Measurements from ENCODE around the gene NRXN3. TPM values are rescaled to one million over a fixed set of nuclear protein-coding genes. Genes with fewer than 3 reads are reported as not detected.

NRXN3 gene
- polyA plus RNA-seq, 1 donor (not counting 4 experiments of a cell fraction or from before 2014, with no cell fraction given): 0.89 TPM

- Histone ChIP-seq H2AFZ (ENCODE audit: control insufficient read depth, low read length) (no peak overlapping the region), H3K27ac (ENCODE audit: control insufficient read depth, insufficient read depth, low read length) (no peak overlapping the region), H3K4me3 (ENCODE audit: control insufficient read depth in 2 of 3, extremely low read depth in 1 of 3, insufficient read depth in 2 of 3, low read depth in 1 of 3, low read length in 3 of 3) (no peak overlapping the region), H3K9ac (ENCODE audit: control insufficient read depth, extremely low read depth, insufficient read depth, low read length) (no peak overlapping the region), H3K9me1 (ENCODE audit: control insufficient read depth, extremely low read depth, insufficient read depth, low read length) (no peaks in the 10 kb centered on the region), H3K9me3 (ENCODE audit: control insufficient read depth, low read depth, low read length) (no peaks in the 10 kb centered on the region), H4K20me1 (ENCODE audit: control insufficient read depth, extremely low read depth, insufficient read depth, low read length) (no peaks in the 10 kb centered on the region), H3K4me2 (ENCODE audit: control insufficient read depth, extremely low read depth, insufficient read depth, low read depth, low read length) (peak overlapping the region; percentile 34), H3K27me3 (ENCODE audit: control insufficient read depth, extremely low read depth, insufficient read depth, low read length) (no peaks in the 10 kb centered on the region), H3K4me1 (ENCODE audit: control insufficient read depth, extremely low read depth, insufficient read depth, low read length) (peaks cover 21% of the 10 kb centered on the region), H3K79me2 (ENCODE audit: control insufficient read depth, insufficient read depth, low read length) (no peaks in the 10 kb centered on the region), H3K36me3 (ENCODE audit: control insufficient read depth in 2 of 2, extremely low read depth in 1 of 2, insufficient read depth in 2 of 2, low read length in 2 of 2) (no peaks in the 10 kb centered on the region)
- DNase-seq (ENCODE audit: low read depth, low spot score) (peak; percentile 11), FAIRE-seq (peak; percentile 36)
- TF ChIP-seq, protein P1, sequence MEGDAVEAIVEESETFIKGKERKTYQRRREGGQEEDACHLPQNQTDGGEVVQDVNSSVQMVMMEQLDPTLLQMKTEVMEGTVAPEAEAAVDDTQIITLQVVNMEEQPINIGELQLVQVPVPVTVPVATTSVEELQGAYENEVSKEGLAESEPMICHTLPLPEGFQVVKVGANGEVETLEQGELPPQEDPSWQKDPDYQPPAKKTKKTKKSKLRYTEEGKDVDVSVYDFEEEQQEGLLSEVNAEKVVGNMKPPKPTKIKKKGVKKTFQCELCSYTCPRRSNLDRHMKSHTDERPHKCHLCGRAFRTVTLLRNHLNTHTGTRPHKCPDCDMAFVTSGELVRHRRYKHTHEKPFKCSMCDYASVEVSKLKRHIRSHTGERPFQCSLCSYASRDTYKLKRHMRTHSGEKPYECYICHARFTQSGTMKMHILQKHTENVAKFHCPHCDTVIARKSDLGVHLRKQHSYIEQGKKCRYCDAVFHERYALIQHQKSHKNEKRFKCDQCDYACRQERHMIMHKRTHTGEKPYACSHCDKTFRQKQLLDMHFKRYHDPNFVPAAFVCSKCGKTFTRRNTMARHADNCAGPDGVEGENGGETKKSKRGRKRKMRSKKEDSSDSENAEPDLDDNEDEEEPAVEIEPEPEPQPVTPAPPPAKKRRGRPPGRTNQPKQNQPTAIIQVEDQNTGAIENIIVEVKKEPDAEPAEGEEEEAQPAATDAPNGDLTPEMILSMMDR (optimal IDR thresholded peaks at IDR 0.05 in 1 of 3, IDR thresholded peaks at IDR 0.05 in 1 of 3, conservative IDR thresholded peaks at IDR 0.05 in 1 of 3; ENCODE audit: extremely low read depth in 1 of 3, insufficient read depth in 2 of 3, low read length in 3 of 3): no peak
- TF ChIP-seq EZH2 (IDR thresholded peaks at IDR 0.05; ENCODE audit: low read length): no peak
- dilution Hi-C loops (cut with MboI; ENCODE audit: extremely low pct_ligation_motif_present, low sequenced_read_pairs): no loop called here
Measured at GRCh38 chr14:79510659-79511058, 1340.5 kb downstream of the NRXN3 start.

- H3K79me2 ChIP-seq (ENCODE audit: control insufficient read depth, insufficient read depth, low read length): no peaks in the 10 kb centered on the region
- no peaks in the 10 kb centered on the region for H3K27me3 ChIP-seq (ENCODE audit: control insufficient read depth, extremely low read depth, insufficient read depth, low read length)
- H2AFZ ChIP-seq (ENCODE audit: control insufficient read depth, low read length): no peak overlapping the region
- no peak overlapping the region for H3K4me3 ChIP-seq (ENCODE audit: control insufficient read depth in 2 of 3, extremely low read depth in 1 of 3, insufficient read depth in 2 of 3, low read depth in 1 of 3, low read length in 3 of 3)
- H3K9me1 ChIP-seq (ENCODE audit: control insufficient read depth, extremely low read depth, insufficient read depth, low read length): no peaks in the 10 kb centered on the region
- H3K27ac ChIP-seq (ENCODE audit: control insufficient read depth, insufficient read depth, low read length): no peak overlapping the region
- dilution Hi-C loops (cut with MboI; ENCODE audit: extremely low pct_ligation_motif_present, low sequenced_read_pairs): no loop called here
- H3K9ac ChIP-seq (ENCODE audit: control insufficient read depth, extremely low read depth, insufficient read depth, low read length): no peak overlapping the region
- no peaks in the 10 kb centered on the region for H4K20me1 ChIP-seq (ENCODE audit: control insufficient read depth, extremely low read depth, insufficient read depth, low read length)
- H3K9me3 ChIP-seq (ENCODE audit: control insufficient read depth, low read depth, low read length): no peaks in the 10 kb centered on the region
- peaks cover 21% of the 10 kb centered on the region for H3K4me1 ChIP-seq (ENCODE audit: control insufficient read depth, extremely low read depth, insufficient read depth, low read length)
- DNase-seq (ENCODE audit: low read depth, low spot score) (no peak), FAIRE-seq (no peak)
- no peak overlapping the region for H3K4me2 ChIP-seq (ENCODE audit: control insufficient read depth, extremely low read depth, insufficient read depth, low read depth, low read length)
- no peaks in the 10 kb centered on the region for H3K36me3 ChIP-seq (ENCODE audit: control insufficient read depth in 2 of 2, extremely low read depth in 1 of 2, insufficient read depth in 2 of 2, low read length in 2 of 2)
- TF ChIP-seq, protein P1 (optimal IDR thresholded peaks at IDR 0.05 in 1 of 3, IDR thresholded peaks at IDR 0.05 in 1 of 3, conservative IDR thresholded peaks at IDR 0.05 in 1 of 3; ENCODE audit: extremely low read depth in 1 of 3, insufficient read depth in 2 of 3, low read length in 3 of 3): no peak
- no peak for TF ChIP-seq EZH2 (IDR thresholded peaks at IDR 0.05; ENCODE audit: low read length)
Measured at GRCh38 chr14:79511146-79511545, 1341.0 kb downstream of the NRXN3 start.
